Cardiac fibroblast (primary cell): Measurements from ENCODE around the gene RPS10.
"Not testable (repeated sequence)": the region's sequence is repeated elsewhere in the genome, so short reads cannot be mapped to it uniquely, and the experiment has no call there.

Source experiments
- DNase-seq, 2 donors: peaks; one replicate each; pipeline versions ENCODE4 v3.0.0 to v3.0.0-alpha.2; 2010; ENCODE audit warnings: low read depth in 2 of 2
- H3K4me3 ChIP-seq, 2 donors: replicated peaks in 1 of 2; 1 replicate in 1 of 2; 2 replicates in 1 of 2; pipeline ENCODE4 v1.5.1; 2011; ENCODE audit warnings: low read depth in 2 of 2, low read length in 2 of 2, mild to moderate bottlenecking in 2 of 2, moderate library complexity in 1 of 2
- TF ChIP-seq, protein P1 (sequence below): IDR thresholded peaks from one replicate; pipeline ENCODE4 v1.5.1; 2011; ENCODE audit warnings: low read depth, mild to moderate bottlenecking, low read length, inconsistent platforms

Gene RPS10

DNA sequence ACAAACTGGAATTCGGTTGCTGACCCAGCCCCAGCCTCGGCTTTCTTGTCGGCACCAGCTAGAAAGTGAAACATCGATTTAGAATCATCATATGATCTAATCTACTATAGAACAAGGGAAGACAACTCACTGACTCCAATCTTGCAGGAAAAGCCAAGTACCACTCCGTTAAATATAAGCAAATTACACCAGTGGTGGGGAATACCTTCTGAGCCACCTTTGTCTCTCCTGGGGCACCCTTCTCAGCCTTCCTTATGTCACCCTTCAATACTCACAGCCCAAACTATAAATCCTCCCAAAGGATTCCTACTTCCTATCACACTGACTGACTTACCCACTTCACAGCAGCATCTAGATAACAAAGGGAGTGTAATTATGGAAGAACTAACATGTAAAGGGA is 7.5 kb downstream of the RPS10 start:
- TF ChIP-seq, protein P1, sequence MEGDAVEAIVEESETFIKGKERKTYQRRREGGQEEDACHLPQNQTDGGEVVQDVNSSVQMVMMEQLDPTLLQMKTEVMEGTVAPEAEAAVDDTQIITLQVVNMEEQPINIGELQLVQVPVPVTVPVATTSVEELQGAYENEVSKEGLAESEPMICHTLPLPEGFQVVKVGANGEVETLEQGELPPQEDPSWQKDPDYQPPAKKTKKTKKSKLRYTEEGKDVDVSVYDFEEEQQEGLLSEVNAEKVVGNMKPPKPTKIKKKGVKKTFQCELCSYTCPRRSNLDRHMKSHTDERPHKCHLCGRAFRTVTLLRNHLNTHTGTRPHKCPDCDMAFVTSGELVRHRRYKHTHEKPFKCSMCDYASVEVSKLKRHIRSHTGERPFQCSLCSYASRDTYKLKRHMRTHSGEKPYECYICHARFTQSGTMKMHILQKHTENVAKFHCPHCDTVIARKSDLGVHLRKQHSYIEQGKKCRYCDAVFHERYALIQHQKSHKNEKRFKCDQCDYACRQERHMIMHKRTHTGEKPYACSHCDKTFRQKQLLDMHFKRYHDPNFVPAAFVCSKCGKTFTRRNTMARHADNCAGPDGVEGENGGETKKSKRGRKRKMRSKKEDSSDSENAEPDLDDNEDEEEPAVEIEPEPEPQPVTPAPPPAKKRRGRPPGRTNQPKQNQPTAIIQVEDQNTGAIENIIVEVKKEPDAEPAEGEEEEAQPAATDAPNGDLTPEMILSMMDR, result no peak
- H3K4me3 ChIP-seq, result no peak overlapping the region
- no peak for DNase-seq

DNA sequence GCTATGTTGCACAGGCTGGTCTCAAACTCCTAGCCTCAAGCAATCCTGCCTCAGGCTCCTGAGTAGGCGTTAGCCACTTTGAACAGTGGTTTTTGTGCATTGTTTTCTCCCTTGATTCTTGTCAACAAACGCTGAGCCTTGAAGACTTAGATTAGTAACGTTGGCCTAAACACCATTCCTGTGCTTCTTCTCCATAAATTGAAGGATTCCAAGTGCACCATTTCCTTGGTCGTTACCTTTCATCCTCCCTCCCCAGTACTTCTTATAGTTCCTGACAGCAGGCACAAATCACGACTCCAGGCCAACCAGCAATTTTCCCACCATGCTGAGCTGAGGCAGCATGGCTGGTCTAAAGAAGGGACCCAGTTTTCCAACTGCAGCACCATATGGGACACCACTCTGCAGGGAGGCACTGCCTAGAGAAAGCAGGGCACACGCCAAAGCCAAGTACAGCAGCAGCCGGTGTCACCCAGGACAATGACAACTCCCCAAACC is 8.9 kb downstream of the RPS10 start:
- TF ChIP-seq, protein P1, result no peak
- DNase-seq, result no peak
- no peak overlapping the region for H3K4me3 ChIP-seq

DNA sequence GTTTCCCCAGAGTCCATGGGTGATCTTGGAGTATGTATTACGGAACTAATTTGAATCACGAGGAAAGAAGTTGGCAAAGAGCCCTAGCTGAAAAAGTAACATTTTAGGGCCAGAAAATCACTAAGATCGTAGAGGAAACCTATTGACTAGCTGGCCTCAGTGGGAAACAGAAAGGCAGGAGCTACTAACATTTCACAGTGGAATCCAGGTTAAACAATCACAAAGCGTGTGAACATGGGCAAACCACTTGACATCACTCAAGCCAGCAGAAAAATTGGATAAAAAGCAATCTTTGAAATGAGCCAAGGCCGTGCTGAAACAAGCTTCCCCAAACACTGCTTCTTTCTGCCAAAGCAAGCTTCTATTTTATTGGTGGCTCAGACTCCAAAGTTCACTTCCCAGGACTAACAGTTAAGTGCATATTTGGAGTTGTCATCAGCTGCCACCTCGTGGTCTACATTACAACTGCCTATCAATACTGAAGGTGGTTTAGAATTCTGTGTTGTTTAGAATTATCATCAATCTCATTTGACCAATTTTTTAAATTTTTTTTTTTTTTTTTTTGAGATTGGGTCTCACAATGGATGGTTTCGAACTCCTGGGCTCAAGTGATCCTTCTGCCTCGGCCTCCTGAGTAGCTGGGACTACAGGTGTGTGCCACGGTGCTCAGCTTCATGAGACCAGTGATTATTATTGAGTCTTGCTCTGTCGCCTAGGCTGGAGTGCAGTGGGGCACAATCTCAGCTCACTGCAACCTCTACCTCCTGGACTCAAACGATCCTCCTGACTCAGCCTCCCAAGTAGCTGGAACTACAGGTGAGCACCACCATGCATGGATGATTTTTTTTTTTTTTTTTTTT is 10.6 kb downstream of the RPS10 start:
- no peak overlapping the region for H3K4me3 ChIP-seq
- DNase-seq, result peak; percentile 84 to 91
- TF ChIP-seq, protein P1, result peak; percentile 55

DNA sequence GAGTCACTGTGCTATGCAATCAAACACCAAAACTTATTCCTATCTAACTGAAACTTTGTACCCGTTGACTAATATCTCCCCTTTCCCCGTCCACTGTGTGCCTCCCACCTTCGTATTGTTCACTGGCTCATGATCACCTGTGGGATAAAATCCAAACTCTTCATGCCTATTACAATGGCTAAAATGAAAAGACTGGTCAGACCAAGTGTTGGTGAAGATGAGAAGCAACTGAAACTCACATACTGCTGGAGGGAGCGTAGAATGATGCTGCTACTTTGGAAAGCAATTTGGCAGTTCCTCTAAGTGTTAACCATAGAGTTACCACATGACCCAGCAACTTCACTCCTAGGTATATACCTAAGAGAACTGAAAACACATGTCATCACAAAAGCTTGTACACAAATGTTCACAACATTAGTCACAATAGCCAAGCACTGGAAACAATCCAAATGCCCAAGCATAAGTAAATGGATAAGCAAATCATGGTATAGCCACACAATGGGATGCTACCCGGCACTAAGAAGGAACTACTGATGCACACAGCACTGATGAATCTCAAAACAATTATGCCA is 13.1 kb downstream of the RPS10 start:
- TF ChIP-seq, protein P1, result no peak
- no peak overlapping the region for H3K4me3 ChIP-seq
- DNase-seq, result peak; percentile 11 to 64

DNA sequence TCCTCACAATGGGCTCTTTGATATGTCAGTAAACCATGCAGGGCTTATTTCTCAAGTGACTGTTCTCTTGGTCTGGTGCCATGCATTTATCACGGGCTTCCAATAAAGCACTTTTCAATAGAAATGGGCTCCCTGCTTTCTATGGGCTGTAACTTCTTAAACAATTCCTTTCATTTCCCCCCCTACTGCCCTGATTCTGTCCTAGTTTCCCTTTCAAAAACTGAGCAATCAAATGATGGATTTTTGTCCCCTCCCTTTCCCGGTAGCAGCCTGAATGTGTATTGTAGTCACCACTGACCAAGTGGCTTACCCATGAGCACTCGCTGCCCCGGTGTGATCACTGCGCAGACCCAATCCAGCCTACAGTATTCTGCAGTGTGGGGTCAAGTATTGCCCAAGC is 13.9 kb downstream of the RPS10 start:
- DNase-seq, result peak in 1 of 2 donors; percentile 14
- no peak overlapping the region for H3K4me3 ChIP-seq
- TF ChIP-seq, protein P1, result no peak

DNA sequence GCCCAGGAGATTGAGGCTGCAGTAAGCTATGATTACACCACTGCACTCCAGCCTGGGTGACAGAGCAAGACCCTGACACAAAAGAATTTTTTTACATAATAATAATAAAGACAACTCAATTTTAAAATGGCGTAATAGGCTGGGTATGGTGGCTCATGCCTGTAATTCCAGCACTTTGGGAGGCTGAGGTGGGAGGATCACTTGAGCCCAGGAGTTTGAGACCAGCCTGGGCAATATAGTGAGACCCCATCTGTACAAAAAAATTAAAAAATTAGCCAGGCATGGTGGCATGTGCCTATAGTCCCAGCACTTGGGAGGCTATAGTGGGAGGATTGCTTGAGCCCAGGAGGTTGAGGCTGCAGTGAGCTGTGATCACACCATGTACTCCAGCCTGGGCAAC is 18.0 kb downstream of the RPS10 start:
- H3K4me3 ChIP-seq, DNase-seq: not testable (repeated sequence)

DNA sequence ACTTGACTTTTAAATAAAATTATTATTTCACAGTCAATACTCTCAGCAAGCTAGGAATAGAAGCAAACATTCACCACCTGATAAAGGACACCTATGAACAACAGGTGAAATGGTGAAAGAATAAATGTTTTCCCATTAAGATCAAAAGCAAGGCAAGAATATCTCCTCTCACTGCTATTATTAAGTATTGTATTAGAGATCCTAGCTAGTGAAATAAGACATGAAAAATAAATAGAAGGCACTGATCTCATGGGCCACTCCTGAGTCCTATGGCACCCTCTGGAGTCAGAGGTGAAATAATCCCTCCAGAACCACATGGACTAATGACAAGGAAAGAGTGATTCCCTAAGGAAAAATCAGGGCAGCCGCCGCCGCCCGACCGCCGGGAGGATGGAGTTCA is 29.4 kb downstream of the RPS10 start:
- no peak overlapping the region for H3K4me3 ChIP-seq
- no peak for DNase-seq
- TF ChIP-seq, protein P1, result no peak
